GM19397 (cell line): ENCODE results near the gene ZNF268.
A peak's percentile ranks its signal among the peaks of the same experiment; 100 is the strongest.

Experiments
- ATAC-seq: cut with Tn5 transposase; IDR thresholded peaks from one replicate; pipeline ENCODE4 v1.9.1; 2021; ENCODE audit warnings: mild to moderate bottlenecking, moderate library complexity; ENCODE audit not compliant: unreplicated experiment

ZNF268 gene

DNA sequence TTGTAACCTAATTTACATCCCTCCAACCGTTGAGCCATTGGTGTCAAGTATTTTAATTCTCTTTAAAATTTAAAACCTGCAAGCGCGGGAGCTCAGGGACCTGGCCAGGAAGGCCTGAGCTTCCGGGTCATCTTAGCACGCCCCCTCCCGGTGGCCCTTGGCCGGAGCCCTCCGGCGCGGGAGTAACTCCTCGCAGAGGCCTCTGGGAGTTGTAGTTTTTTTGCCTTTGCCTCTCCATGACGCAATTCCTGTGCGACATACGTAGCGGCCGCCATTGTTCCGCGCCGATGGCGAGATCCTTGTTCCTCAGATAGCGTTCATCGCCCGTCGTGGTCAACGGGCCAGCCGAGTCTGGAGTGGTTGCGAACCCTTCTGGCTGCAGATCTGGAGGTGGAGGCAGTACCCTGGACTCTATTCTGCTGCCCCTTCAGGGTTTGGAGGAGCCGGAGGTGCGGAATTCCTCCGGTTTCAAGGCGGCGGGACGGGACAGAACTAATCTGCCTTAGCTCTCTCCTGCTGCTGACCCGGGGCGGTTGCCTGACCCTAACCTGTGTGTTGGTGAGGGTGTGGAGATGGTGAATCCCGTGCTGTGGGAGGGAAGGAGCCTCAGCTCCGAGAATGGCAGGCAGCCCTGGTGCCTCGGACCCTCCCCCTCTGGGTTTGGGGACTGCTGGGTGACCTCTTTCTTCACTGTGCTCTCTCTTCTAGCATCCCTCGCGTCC is at the start of gene ZNF268:
ZNF268 (plus strand) TSS at position 258 of the 722 bp plus-strand sequence. CDS start 503 bp downstream, outside the sequence.
- peak; percentile 93 for ATAC-seq

DNA sequence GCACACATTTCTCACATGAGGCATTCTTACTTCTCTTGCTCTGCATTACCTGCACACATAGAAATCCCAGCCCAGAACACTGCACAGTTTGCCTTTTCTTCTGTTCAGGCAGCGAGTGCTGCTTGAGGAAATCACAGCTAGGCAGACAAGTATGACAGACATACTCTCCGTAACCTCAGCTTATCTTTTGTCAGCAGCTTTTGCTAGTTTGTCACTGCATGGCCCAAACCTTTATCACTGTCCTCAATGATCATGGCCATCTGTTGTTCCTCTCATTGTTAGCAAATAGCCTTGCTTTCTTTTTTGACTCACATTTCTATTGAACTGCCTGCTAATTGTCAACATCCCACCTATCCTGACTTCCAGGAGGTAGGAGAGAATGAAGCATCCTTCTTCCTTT is 45.5 kb upstream of the ZNF268 start:
- ATAC-seq = no peak

DNA sequence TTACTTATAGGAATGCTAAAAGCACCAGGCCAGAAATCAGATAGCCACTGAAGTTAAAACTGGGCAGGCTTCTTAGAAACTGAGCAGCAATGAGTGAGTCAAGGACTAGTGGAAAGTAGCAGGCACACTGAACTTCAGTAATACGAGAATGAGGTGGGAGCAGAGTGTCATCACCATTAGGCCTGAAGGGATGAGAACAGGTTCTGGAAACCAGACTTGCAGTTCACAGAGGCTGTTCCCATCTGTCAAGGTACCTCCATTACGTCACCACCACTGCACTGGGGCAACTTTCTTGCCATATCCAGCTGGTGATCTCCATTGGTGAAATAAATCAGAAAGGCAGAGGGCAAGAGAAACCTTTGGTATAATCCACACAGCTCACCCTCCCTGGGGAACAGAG is 35.3 kb upstream of the ZNF268 start:
- ATAC-seq = no peak

DNA sequence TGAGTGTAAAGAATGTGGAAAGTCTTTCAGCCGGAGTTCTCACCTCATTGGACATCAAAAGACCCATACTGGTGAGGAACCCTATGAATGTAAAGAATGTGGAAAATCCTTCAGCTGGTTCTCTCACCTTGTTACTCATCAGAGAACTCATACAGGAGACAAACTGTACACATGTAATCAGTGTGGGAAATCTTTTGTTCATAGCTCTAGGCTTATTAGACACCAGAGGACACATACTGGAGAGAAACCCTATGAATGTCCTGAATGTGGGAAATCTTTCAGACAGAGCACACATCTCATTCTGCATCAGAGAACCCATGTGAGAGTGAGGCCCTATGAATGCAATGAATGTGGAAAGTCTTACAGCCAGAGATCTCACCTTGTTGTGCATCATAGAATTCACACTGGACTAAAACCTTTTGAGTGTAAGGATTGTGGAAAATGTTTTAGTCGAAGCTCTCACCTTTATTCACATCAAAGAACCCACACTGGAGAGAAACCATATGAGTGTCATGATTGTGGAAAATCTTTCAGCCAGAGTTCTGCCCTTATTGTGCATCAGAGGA is 25.1 kb upstream of the ZNF268 start:
- ATAC-seq = no peak

DNA sequence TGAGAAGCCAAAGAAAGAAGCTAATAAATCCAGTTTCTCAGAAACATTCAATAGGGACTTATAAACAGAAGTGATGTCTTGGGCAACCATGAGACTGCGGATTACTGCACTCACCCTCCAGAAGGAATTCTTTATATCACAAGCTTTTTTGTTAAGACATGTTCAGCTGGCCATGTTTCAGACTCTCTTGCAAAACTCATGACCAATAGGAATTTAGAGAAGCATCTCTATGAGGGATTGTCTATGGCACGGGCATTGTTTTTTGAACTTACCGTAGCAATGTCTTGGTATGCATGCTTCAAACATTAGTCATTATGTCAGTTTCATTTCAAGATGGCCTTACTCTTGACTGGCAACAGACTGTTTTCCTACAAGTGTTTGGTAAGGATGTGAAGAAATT is 15.5 kb upstream of the ZNF268 start:
- ATAC-seq = no peak

DNA sequence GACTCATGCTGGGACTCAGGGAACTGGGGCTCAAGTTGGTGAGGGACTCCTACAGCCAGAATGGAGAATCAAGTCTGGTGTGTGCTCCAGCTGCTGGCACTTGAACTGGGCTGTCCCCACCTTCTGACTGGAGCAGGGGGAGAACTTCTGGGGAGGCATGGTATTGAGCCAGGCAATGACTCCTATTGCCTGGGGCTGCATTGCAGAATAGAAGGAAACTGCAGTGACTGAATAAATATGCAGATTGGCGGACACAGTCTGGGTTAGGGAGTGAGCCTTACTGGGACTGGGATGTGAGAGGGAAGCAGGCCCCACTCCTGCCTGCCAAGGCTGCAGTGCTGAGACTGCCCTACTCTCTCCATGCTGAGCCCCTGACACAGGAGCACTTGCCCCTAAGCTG is 8.8 kb upstream of the ZNF268 start:
- no peak for ATAC-seq

DNA sequence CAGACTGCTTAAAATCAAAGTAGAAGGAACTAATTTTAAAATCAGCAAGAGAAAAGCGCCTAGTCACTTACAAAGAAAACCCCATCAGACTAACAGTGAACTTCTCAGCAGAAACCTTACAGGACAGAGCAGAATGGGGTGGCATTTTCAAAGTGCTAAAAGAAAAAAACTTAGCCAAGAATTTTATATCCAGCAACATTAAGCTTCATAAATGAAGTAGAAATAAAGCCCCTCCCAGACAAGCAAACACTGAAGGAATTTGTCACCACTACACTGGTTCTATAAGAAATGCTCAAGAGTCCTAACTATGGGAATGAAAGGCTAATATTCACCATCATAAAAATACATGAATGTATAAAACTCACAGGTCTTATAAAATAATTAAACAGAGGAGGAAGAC is 6.4 kb upstream of the ZNF268 start:
- ATAC-seq = no peak

DNA sequence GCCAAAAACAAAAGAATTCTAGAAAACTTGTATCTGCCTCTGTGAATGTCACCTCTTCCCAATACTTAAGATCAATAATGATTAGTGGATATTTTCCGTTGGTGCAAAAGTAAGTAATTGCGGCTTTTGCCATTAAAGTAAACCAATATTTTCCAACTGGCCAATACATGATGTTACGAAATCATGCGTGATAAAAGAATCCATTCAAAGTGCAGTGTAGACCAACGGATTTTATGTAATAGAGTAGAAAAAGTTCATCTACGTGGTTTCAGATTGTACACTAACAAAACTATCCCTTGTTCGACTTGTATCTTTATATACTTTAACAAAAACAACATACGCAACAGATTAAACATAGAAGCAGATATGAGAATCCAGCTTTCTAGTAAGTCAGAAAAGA is 626 bp upstream of the ZNF268 start:
- ATAC-seq = no peak

DNA sequence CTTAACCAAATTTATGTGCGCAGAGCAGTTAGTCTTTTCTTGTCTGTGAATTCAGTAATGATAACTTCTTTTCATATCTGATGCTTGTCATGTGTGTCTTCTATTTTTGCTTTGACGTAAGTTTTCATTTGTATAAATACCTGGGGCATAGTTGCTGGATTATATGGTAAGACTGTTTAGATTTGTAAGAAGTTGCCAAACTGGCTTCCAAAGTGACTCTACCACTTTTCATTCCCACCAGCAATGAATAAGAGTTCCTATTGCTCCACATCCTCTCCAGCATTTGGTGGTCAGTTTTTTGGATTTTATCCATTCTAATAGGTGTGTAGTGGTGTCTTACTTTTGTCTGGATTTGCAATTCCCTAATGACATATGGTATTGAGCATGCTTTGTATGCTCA is 8.9 kb downstream of the ZNF268 start:
- no peak for ATAC-seq

DNA sequence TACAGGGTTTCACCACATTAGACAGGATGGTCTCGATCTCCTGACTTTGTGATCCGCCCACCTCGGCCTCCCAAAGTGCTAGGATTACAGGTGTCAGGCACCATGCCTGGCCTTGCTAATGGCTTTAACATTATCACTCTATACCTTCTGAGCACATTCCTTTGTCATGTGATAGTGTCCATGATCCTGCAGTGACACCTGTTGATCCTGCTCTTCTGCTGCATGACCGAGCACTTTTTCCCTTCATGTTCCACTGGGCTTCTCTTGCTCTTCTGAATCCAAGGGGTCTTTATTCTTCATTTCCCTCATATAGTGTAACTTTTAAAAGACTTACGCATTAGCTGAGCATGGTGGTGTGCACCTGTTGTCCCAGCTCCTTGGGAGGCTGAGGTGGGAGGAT is 11.6 kb downstream of the ZNF268 start:
- ATAC-seq = no peak

DNA sequence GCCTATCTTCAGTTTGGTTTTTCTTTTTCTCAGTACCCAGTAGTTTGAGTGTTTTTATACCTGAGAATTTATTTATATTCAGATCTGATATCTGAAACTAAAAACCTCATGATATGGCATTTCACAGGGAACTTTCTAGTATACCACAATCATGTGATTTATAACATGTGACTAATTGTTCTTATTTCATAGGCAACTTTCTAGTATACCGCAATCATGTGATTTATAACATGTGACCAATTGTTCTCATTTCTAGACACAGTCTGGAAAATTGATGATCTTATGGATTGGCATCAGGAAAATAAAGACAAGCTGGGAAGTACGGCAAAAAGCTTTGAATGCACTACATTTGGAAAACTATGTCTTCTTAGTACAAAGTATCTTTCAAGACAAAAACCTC is 20.6 kb downstream of the ZNF268 start:
- no peak for ATAC-seq

DNA sequence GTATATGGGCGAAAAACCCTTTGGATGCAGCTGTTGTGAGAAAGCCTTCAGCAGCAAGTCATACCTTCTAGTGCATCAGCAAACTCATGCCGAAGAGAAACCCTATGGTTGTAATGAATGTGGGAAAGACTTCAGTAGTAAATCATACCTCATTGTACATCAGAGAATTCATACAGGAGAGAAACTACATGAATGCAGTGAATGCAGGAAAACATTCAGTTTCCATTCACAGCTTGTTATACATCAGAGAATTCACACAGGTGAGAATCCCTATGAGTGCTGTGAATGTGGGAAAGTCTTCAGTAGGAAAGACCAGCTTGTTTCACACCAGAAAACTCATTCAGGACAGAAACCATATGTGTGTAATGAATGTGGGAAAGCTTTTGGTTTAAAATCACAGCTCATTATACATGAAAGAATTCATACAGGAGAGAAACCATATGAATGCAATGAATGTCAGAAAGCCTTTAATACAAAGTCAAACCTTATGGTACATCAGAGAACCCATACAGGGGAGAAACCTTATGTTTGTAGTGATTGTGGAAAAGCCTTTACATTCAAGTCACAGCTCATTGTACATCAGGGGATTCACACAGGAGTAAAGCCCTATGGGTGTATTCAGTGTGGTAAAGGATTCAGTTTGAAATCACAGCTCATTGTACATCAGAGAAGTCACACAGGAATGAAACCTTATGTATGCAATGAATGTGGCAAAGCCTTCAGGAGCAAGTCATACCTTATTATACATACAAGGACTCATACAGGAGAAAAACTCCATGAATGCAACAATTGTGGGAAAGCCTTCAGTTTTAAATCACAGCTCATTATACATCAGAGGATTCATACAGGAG is 21.4 kb downstream of the ZNF268 start:
- ATAC-seq = no peak

DNA sequence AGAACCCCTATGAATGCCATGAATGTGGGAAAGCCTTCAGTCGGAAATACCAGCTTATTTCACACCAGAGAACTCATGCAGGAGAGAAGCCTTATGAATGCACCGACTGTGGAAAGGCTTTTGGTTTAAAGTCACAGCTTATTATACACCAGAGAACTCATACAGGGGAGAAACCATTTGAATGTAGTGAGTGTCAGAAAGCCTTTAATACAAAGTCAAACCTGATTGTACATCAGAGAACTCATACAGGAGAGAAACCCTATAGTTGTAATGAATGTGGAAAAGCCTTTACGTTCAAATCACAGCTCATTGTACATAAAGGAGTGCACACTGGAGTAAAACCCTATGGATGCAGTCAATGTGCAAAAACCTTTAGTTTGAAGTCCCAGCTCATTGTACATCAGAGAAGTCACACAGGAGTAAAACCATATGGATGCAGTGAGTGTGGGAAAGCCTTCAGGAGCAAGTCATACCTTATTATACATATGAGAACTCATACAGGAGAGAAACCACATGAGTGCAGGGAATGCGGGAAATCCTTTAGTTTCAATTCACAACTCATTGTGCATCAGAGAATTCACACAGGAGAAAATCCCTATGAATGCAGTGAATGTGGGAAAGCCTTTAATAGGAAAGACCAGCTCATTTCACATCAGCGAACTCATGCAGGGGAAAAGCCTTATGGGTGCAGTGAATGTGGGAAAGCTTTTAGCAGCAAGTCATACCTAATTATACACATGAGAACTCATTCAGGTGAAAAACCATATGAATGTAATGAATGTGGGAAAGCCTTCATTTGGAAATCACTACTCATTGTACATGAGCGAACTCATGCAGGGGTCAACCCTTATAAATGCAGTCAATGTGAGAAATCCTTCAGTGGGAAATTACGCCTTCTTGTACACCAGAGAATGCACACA is 22.3 kb downstream of the ZNF268 start:
- ATAC-seq = no peak

DNA sequence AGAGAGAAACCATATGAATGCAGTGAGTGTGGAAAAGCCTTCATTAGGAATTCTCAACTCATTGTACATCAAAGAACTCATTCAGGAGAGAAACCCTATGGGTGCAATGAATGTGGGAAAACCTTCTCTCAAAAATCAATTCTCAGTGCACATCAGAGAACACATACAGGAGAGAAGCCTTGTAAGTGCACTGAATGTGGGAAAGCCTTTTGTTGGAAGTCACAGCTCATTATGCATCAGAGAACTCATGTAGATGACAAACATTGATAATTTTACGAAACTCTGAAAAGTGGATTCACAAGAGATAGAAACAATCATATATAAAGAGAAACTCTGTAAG is 22.9 kb downstream of the ZNF268 start:
- no peak for ATAC-seq

DNA sequence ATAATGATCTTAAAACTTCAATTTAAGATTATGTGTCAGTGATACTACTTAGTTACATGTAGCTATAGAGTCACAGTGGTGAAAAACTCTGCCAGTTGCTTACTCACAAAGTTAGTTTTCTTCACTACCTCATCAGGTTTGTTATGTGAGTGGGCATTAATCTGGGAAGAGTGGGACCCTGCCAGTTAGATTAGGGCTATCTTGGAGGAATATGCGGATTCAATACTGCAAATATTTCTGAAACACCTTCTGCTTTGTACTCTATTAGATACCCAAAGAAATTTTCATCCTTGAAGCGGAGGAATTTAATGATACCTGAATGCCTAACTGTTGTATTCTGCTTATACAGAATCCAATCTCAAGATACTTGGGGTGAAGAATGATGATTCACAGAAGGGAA is 25.1 kb downstream of the ZNF268 start:
- no peak for ATAC-seq

DNA sequence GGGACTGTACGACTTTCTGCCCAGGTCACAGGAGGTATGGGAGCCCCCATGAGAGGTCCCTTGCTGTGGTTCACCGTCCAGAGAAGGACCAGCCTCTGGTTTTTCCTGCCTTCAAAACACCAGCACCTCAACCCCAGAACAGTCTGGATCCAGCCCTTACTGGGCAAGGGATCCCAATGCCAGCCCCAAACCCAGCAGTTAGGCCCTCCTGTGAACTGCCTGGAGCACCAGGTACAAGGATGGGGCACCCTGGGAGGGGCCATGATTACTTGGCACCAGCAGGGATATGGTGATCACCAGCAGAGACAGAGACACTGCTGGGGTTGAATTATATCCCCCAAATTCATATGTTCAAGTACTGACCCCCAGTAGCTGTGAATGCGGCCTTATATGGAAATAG is 34.4 kb downstream of the ZNF268 start:
- no peak for ATAC-seq

DNA sequence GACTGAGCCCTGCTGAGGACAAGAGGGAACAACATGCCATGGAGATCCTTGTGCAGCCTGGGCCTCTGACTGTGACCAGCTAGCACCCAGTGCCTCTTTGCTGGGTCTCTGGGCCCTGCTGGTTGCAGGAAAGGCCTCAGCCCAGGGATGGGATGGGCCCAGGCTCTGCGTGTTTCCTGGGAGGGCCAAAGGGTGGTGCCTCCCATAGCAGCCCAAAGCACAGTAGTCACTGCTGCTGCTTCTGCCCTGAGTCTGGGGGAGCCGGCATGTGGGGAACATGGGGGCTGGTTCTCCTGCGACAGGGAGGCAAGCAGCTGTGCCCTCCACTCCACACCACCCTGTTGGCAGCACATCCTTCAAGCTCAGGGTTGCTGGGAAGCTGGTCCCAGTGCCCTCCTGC is 35.9 kb downstream of the ZNF268 start:
- no peak for ATAC-seq

DNA sequence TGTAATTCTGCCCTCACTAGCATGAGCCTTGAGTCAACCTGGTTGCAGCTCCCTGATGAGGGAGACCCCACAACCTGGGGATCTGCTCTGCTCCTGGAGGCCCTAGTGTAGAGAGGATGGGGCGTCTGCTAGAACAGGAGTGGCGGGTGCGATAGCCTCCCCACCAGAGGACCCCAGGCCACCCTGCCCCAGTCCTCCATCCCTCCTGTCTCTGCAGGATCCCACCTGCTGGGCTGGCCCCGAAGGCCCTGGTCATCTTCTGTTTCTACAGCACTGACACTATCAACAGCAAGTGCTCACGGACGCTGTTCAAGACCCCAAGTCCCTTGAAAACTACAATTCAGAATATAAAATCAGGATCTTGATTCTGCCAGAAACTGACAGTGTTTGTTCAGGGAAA is 39.2 kb downstream of the ZNF268 start:
- no peak for ATAC-seq

DNA sequence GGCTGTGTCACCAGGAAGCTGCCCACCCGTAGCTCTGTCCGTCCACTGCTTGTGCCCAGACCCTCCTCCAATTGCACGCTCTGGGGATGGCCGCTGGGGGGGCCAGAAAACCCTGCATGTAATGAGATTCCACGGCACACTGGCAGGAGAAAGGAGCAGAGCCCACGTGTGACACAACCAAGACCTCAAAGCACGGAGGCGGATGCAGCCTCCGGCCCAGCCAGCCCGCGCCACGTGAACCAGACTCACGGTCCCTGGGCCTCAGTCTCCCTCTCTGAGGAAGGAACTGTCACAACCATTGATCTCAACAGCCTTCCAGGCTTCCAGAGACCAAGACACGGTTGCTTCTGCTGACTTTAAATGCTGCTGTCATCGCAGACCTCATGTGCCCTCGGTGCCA is 39.9 kb downstream of the ZNF268 start:
- no peak for ATAC-seq

DNA sequence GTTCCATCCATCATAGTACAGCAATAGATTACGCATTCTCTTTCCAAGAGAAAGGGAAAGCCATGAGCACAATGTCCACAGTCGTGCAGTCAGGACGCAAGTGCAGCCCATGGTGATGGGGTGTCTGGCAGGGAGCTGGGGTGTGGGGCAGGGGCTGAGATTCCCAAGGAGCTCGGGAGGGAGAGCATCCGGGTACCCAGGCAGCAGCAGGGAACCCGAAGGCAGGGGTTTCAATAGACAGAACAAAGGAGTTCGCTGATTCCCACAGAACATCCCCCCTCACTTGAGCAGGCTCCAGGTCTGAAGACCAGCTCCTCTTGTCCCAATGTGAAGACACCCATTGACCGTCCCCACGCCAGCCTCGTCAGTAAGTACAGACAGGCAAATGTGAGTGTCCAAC is 40.9 kb downstream of the ZNF268 start:
- no peak for ATAC-seq

DNA sequence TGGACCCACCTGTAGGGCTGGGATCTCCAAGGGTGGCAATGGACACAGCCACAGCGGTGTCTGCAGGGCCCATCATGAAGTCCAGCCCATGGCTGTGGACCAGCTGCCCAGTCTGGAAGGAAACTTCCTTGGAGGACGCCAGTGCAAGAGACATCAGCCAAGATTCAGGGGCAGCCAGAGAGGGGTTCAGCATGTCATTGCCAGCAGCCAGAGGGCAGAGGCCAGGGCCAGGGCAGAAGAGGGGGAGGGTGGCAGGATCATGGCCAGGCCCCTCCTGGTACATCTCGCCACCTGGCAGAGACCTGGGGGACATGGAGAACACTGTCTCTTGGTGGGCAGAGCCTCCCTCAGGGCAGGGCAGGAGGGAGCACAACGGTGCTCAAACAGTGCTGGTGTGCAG is 44.2 kb downstream of the ZNF268 start:
- ATAC-seq = no peak
